H9 (cell line): Measurements from ENCODE around the gene CLOCK. TPM values are rescaled to one million over a fixed set of nuclear protein-coding genes. Genes with fewer than 3 reads are reported as not detected.

Experiments
- DNase-seq: peaks from one replicate; pipeline ENCODE4 v3.0.0-alpha.2; 2017
- H2AFZ ChIP-seq: one replicate; pipeline ENCODE4 v1.6.1; 2013; ENCODE audit warnings: mild to moderate bottlenecking, low read length, control low read depth, moderate library complexity
- H2AK5ac ChIP-seq: 2 replicates; pipeline ENCODE4 v1.6.1; 2013; ENCODE audit warnings: low read length, control low read depth, mixed read lengths; ENCODE audit not compliant: insufficient read length
- H2BK120ac ChIP-seq: one replicate; pipeline ENCODE4 v1.6.1; 2013; ENCODE audit warnings: low read depth, mild to moderate bottlenecking, low read length, control low read depth, inconsistent platforms; ENCODE audit not compliant: poor library complexity, severe bottlenecking
- H2BK12ac ChIP-seq: 2 replicates; pipeline ENCODE4 v1.6.1; 2013; ENCODE audit warnings: low read length, control low read depth, mixed read lengths, low read depth; ENCODE audit not compliant: insufficient read length
- H2BK15ac ChIP-seq: 2 replicates; pipeline ENCODE4 v1.6.1; 2013; ENCODE audit warnings: low read depth, low read length, control low read depth
- H2BK20ac ChIP-seq: one replicate; pipeline ENCODE4 v1.6.1; 2013; ENCODE audit warnings: low read depth, mild to moderate bottlenecking, low read length, control low read depth, inconsistent platforms; ENCODE audit not compliant: poor library complexity, severe bottlenecking
- H2BK5ac ChIP-seq: 2 replicates; pipeline ENCODE4 v1.6.1; 2013; ENCODE audit warnings: low read length, control low read depth, mixed read lengths; ENCODE audit not compliant: insufficient read length
- H3K14ac ChIP-seq: 2 replicates; pipeline ENCODE4 v1.6.1; 2013; ENCODE audit warnings: low read length, control low read depth; ENCODE audit not compliant: insufficient read depth
- H3K18ac ChIP-seq: 2 replicates; pipeline ENCODE4 v1.6.1; 2013; ENCODE audit warnings: low read depth, mild to moderate bottlenecking, mixed read lengths, low read length, control low read depth; ENCODE audit not compliant: insufficient read length
- H3K23ac ChIP-seq: 2 replicates; pipeline ENCODE4 v1.6.1; 2013; ENCODE audit warnings: low read length, control low read depth, mixed read lengths, low read depth; ENCODE audit not compliant: insufficient read length
- H3K23me2 ChIP-seq: 2 replicates; pipeline ENCODE4 v1.6.1; 2013; ENCODE audit warnings: low read depth, mild to moderate bottlenecking, mixed read lengths, low read length, control low read depth; ENCODE audit not compliant: insufficient read length, poor library complexity, severe bottlenecking
- H3K27ac ChIP-seq: 2 replicates; pipeline ENCODE4 v1.5.1; 2013; ENCODE audit warnings: low read length, control low read depth, mixed read lengths, low read depth; ENCODE audit not compliant: insufficient read length
- H3K27me3 ChIP-seq: 2 replicates; pipeline ENCODE4 v1.6.1; 2013; ENCODE audit warnings: low read length, control low read depth, inconsistent platforms; ENCODE audit not compliant: insufficient read depth
- H3K4ac ChIP-seq: 2 replicates; pipeline ENCODE4 v1.6.1; 2013; ENCODE audit warnings: low read depth, mild to moderate bottlenecking, control low read depth, inconsistent platforms, low read length, moderate library complexity
- H3K4me1 ChIP-seq: 2 replicates; pipeline ENCODE4 v1.6.1; 2013; ENCODE audit warnings: low read length, control low read depth, inconsistent platforms; ENCODE audit not compliant: insufficient read depth
- H3K4me2 ChIP-seq: 2 replicates; pipeline ENCODE4 v1.6.1; 2013; ENCODE audit warnings: low read length, control low read depth, mixed read lengths; ENCODE audit not compliant: insufficient read length, insufficient read depth
- H3K56ac ChIP-seq: 2 replicates; pipeline ENCODE4 v1.6.1; 2013; ENCODE audit warnings: low read depth, mild to moderate bottlenecking, mixed read lengths, low read length, control low read depth; ENCODE audit not compliant: insufficient read length
- H3K79me1 ChIP-seq: 2 replicates; pipeline ENCODE4 v1.6.1; 2013; ENCODE audit warnings: low read depth, mild to moderate bottlenecking, moderate library complexity, low read length, control low read depth, inconsistent platforms; ENCODE audit not compliant: insufficient read depth, poor library complexity, severe bottlenecking
- H3K79me2 ChIP-seq: 2 replicates; pipeline ENCODE4 v1.6.1; 2013; ENCODE audit warnings: low read length, control low read depth, inconsistent platforms; ENCODE audit not compliant: insufficient read depth
- H3K9ac ChIP-seq: 2 replicates; pipeline ENCODE4 v1.6.1; 2013; ENCODE audit warnings: low read length, control low read depth, mixed read lengths; ENCODE audit not compliant: insufficient read length; ENCODE audit errors: extremely low read depth
- H3K9me3 ChIP-seq: one replicate; pipeline ENCODE4 v1.6.1; 2013; ENCODE audit warnings: low read depth, low read length, inconsistent platforms; ENCODE audit not compliant: control insufficient read depth
- H3T11ph ChIP-seq: one replicate; pipeline ENCODE4 v1.6.1; 2013; ENCODE audit warnings: mild to moderate bottlenecking, low read length, control low read depth, inconsistent platforms
- H4K20me1 ChIP-seq: one replicate; pipeline ENCODE4 v1.6.1; 2013; ENCODE audit not compliant: control insufficient read depth, insufficient read length, insufficient read depth
- H4K5ac ChIP-seq: 2 replicates; pipeline ENCODE4 v1.6.1; 2013; ENCODE audit warnings: low read depth, mild to moderate bottlenecking, mixed read lengths, low read length, control low read depth; ENCODE audit not compliant: insufficient read length
- H4K8ac ChIP-seq: replicated peaks from 2 replicates; pipeline ENCODE4 v1.6.1; 2013; ENCODE audit warnings: low read length, control low read depth, mixed read lengths, low read depth; ENCODE audit not compliant: insufficient read length
- H4K91ac ChIP-seq: 2 replicates; pipeline ENCODE4 v1.6.1; 2013; ENCODE audit warnings: low read depth, mild to moderate bottlenecking, moderate library complexity, mixed read lengths, low read length, control low read depth; ENCODE audit not compliant: insufficient read length
- H3K27ac Mint-ChIP-seq, 3 experiments: 2 replicates in 2 of 3; 3 replicates in 1 of 3; pipeline ENCODE4 v1.8.0; 2020 to 2021; ENCODE audit warnings: mixed read lengths in 3 of 3, mild to moderate bottlenecking in 1 of 3, moderate library complexity in 1 of 3
- H3K27me3 Mint-ChIP-seq: 2 replicates; pipeline ENCODE4 v1.8.0; 2021; ENCODE audit warnings: low read depth, mild to moderate bottlenecking, moderate library complexity, mixed read lengths
- H3K36me3 Mint-ChIP-seq, 3 experiments: 2 replicates in 2 of 3; 3 replicates in 1 of 3; pipeline ENCODE4 v1.8.0; 2020 to 2021; ENCODE audit warnings: low read depth in 3 of 3, mixed read lengths in 3 of 3; ENCODE audit not compliant: insufficient read depth in 1 of 3
- H3K4me1 Mint-ChIP-seq, 2 experiments: 2 replicates each; pipeline ENCODE4 v1.8.0; 2020; ENCODE audit warnings: mixed read lengths in 2 of 2
- H3K4me3 Mint-ChIP-seq, 2 experiments: 2 replicates in 1 of 2; 3 replicates in 1 of 2; pipeline ENCODE4 v1.8.0; 2020 to 2021; ENCODE audit warnings: mild to moderate bottlenecking in 2 of 2, mixed read lengths in 2 of 2, moderate library complexity in 1 of 2
- H3K9me3 Mint-ChIP-seq, 2 experiments: 2 replicates in 1 of 2; 3 replicates in 1 of 2; pipeline ENCODE4 v1.8.0; 2020; ENCODE audit warnings: mild to moderate bottlenecking in 2 of 2, mixed read lengths in 2 of 2, moderate library complexity in 1 of 2
- CTCF ChIP-seq: fragments of 200-600 bp; sonication (generic); conservative IDR thresholded peaks from 3 replicates; pipeline ENCODE4 v1.8.0; 2021; ENCODE audit warnings: antibody characterized with exemption, mild to moderate bottlenecking
- WGBS: extraction: QIAGEN DNeasy Blood & Tissue Kit; methylation state at CpG from one replicate; pipeline ENCODE4 v1.1.7; 2013; ENCODE audit warnings: missing lambda C conversion rate, low lambda C conversion rate, mixed read lengths; ENCODE audit not compliant: insufficient read length; ENCODE audit errors: extremely low coverage; 5-methylcytosine and 5-hydroxymethylcytosine counted together
- total RNA-seq: library from RNA; stranded (reverse); gene quantifications from 2 replicates; pipeline ENCODE4 v1.2.1, GENCODE V29; 2021

The CLOCK gene
- total RNA-seq, 1 experiment from 2014 or later = 16.2 TPM

DNA sequence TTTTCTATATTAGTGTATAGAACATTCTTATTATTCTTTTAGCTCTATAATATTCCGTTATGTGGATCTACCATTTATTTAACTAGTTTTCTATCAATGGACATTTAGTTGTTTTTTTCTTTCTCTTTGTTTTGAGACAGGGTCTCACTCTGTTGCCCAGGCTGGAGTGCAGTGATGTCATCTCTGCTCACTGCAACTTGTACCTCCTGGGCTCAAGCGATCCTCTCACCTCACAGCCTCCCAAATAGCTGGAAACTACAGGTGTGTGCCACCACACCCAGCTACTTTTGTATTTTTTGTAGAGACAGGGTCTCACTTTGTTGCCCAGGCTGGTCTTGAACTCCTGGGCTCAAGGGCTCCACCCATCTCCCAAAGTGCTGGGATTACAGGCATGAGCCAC lies 140.2 kb downstream of the CLOCK start:
- Histone ChIP-seq H2BK12ac (no peak overlapping the region), H2BK120ac (no peak overlapping the region), H3K79me1 (no peaks in the 10 kb centered on the region), H2BK5ac (no peak overlapping the region), H3K27ac (no peak overlapping the region), H3K4me1 (0 out of 2 replicates have a peak, but pooled peaks cover 2% of the 10 kb centered on the region), H3K9ac (no peak overlapping the region), H3K27me3 (no peaks in the 10 kb centered on the region), H4K5ac (no peak overlapping the region), H4K91ac (no peak overlapping the region), H3K56ac (no peak overlapping the region), H3K18ac (no peak overlapping the region), H4K8ac (no peak overlapping the region), H3K23me2 (no peaks in the 10 kb centered on the region), H2BK20ac (no peak overlapping the region), H3K9me3 (no peaks in the 10 kb centered on the region), H3K4ac (no peak overlapping the region), H2BK15ac (no peak overlapping the region), H3K14ac (no peak overlapping the region), H4K20me1 (no peaks in the 10 kb centered on the region), H3K4me2 (no peak overlapping the region), H2AK5ac (no peak overlapping the region), H3T11ph (no peak overlapping the region), H3K23ac (no peak overlapping the region), H2AFZ (no peak overlapping the region), H3K79me2 (peaks cover 37% of the 10 kb centered on the region; the same call in 1 of the 2 replicates)
- no peak overlapping the region for H3K4me3 Mint-ChIP-seq
- no peaks in the 10 kb centered on the region for H3K9me3 Mint-ChIP-seq
- no peak overlapping the region for H3K27ac Mint-ChIP-seq
- TF ChIP-seq CTCF = no peak
- no peaks in the 10 kb centered on the region for H3K27me3 Mint-ChIP-seq
- H3K36me3 Mint-ChIP-seq = peaks cover 30 to 39% (median 39%) of the 10 kb centered on the region in 3 experiments
- H3K4me1 Mint-ChIP-seq = peaks cover 13 to 19% of the 10 kb centered on the region in 2 experiments
- DNase-seq = no peak
- WGBS = no CpG with 5 or more reads among the region's 2 CpGs
